Kidney capillary endothelial cell (primary cell): ENCODE data around the gene UPK1B.
"Not testable (repeated sequence)": the region's sequence is repeated elsewhere in the genome, so short reads cannot be mapped to it uniquely, and the experiment has no call there.

Experiments
- DNase-seq: peaks from one replicate; pipeline ENCODE4 v3.0.0-alpha.2; 2018; ENCODE audit warnings: low spot score

Gene UPK1B

GRCh38 chr3:119225121-119225520 lies 51.7 kb downstream of the UPK1B start:
- DNase-seq = no peak

- DNase-seq = no peak
Observed at GRCh38 chr3:119227070-119227850, 53.9 kb downstream of the UPK1B start.

GRCh38 chr3:119228373-119229145 lies 55.2 kb downstream of the UPK1B start:
- DNase-seq = no peak

- no peak for DNase-seq
Observed at GRCh38 chr3:119229190-119229589, 55.8 kb downstream of the UPK1B start.

- DNase-seq = no peak
Observed at GRCh38 chr3:119230071-119230470, 56.7 kb downstream of the UPK1B start.

GRCh38 chr3:119230745-119231144 lies 57.3 kb downstream of the UPK1B start:
- DNase-seq = no peak

GRCh38 chr3:119234610-119235009 lies 61.2 kb downstream of the UPK1B start:
- DNase-seq = no peak

- DNase-seq = no peak
Observed at GRCh38 chr3:119235151-119235550, 61.8 kb downstream of the UPK1B start.

- DNase-seq = no peak
Observed at GRCh38 chr3:119236756-119237155, 63.4 kb downstream of the UPK1B start.

GRCh38 chr3:119237299-119237698 lies 63.9 kb downstream of the UPK1B start:
- no peak for DNase-seq

GRCh38 chr3:119238363-119238762 lies 65.0 kb downstream of the UPK1B start:
- DNase-seq = no peak

GRCh38 chr3:119239206-119239820 lies 65.9 kb downstream of the UPK1B start:
- DNase-seq = no peak

GRCh38 chr3:119240101-119240590 lies 66.7 kb downstream of the UPK1B start:
- peak; percentile 6 for DNase-seq

- peak; percentile 70 for DNase-seq
Observed at GRCh38 chr3:119240591-119241434, 67.4 kb downstream of the UPK1B start, which contains the start of gene B4GALT4. TSS of gene B4GALT4 (minus strand) at chr3:119240878. CDS start at chr3:119230099, 10,779 bp downstream.

- not testable (repeated sequence) for DNase-seq
Observed at GRCh38 chr3:119242387-119243057, 69.1 kb downstream of the UPK1B start.

GRCh38 chr3:119243058-119243529 lies 69.7 kb downstream of the UPK1B start:
- DNase-seq = not testable (repeated sequence)

- DNase-seq = no peak
Observed at GRCh38 chr3:119243712-119244111, 70.3 kb downstream of the UPK1B start.

GRCh38 chr3:119245778-119246177 lies 72.4 kb downstream of the UPK1B start:
- no peak for DNase-seq
